ENCODE results near the gene ZNF280C. TPM values are rescaled to one million over a fixed set of nuclear protein-coding genes. Genes with fewer than 3 reads are reported as not detected.

ZNF280C gene
- total RNA-seq, 1 experiment from 2014 or later = 15.0 TPM

- Mint-ChIP-seq H3K36me3 (no peaks in the 10 kb centered on the region; the same call in 1 of the 2 replicates), H3K27ac (no peak overlapping the region), H3K9me3 (no peaks in the 10 kb centered on the region), H3K4me3 (no peak overlapping the region), H3K4me1 (no peaks in the 10 kb centered on the region), H3K27me3 (ENCODE audit: low read depth) (no peaks in the 10 kb centered on the region)
- ChIA-PET CTCF (no interaction called here), POLR2A (interaction anchor here (1.0 kb wide), 1 partner anchor 14 kb away, joined by 6 read pairs; the partner anchor contains the start of gene AIFM1)
- no peak for TF ChIP-seq ZNF232 (CRISPR knock-in tag; IDR thresholded peaks at IDR 0.05)
- no peak for TF ChIP-seq ZBTB21 (CRISPR knock-in tag; IDR thresholded peaks at IDR 0.05; ENCODE audit: borderline replicate concordance)
- no peak for TF ChIP-seq NFE2L1 (CRISPR knock-in tag; IDR thresholded peaks at IDR 0.05)
- TF ChIP-seq GRHL2 (CRISPR knock-in tag; IDR thresholded peaks at IDR 0.05; ENCODE audit: insufficient replicate concordance, severe bottlenecking) = no peak
- TF ChIP-seq SP1 (CRISPR knock-in tag; conservative IDR thresholded peaks at IDR 0.05) = no peak
- no peak for TF ChIP-seq TEAD1 (CRISPR knock-in tag; IDR thresholded peaks at IDR 0.05)
- no peak for TF ChIP-seq HMGA2 (CRISPR knock-in tag; IDR thresholded peaks at IDR 0.05)
- TF ChIP-seq ELF4 (CRISPR knock-in tag; IDR thresholded peaks at IDR 0.05; ENCODE audit: low read depth) = no peak
- no peak for TF ChIP-seq ATF6 (CRISPR knock-in tag; IDR thresholded peaks at IDR 0.05)
- no peak for TF ChIP-seq NR1H2 (CRISPR knock-in tag; IDR thresholded peaks at IDR 0.05)
- no peak for TF ChIP-seq OVOL2 (CRISPR knock-in tag; IDR thresholded peaks at IDR 0.05; ENCODE audit: borderline replicate concordance)
- no peak for TF ChIP-seq E2F4 (CRISPR knock-in tag; IDR thresholded peaks at IDR 0.05; ENCODE audit: borderline replicate concordance, low read depth)
- TF ChIP-seq FOXP4 (CRISPR knock-in tag; IDR thresholded peaks at IDR 0.05) = no peak
- no peak for TF ChIP-seq TCF7 (CRISPR knock-in tag; IDR thresholded peaks at IDR 0.05; ENCODE audit: low read depth)
- ATAC-seq (no peak), DNase-seq (ENCODE audit: low spot score) (no peak)
These were observed 89.0 kb downstream of the ZNF280C start for GRCh38 chrX:130179579-130180215.

GRCh38 chrX:130179170-130179569 lies 89.5 kb downstream of the ZNF280C start:
- Mint-ChIP-seq H3K27ac (no peak overlapping the region), H3K4me3 (no peak overlapping the region), H3K36me3 (no peaks in the 10 kb centered on the region; the same call in 1 of the 2 replicates), H3K9me3 (no peaks in the 10 kb centered on the region), H3K27me3 (ENCODE audit: low read depth) (no peaks in the 10 kb centered on the region), H3K4me1 (no peaks in the 10 kb centered on the region)
- DNase-seq (ENCODE audit: low spot score) (no peak), ATAC-seq (no peak)
- CTCF ChIA-PET = interaction anchor here (0.6 to 0.8 kb wide), 2 partner anchors 118 to 1457 kb away, joined by 3 to 4 read pairs; no protein-coding TSS in a partner anchor
- POLR2A ChIA-PET = interaction anchor here (0.7 kb wide), 1 partner anchor 1426 kb away, joined by 5 read pairs; no protein-coding TSS in a partner anchor
- no peak for TF ChIP-seq TEAD1 (CRISPR knock-in tag; IDR thresholded peaks at IDR 0.05)
- no peak for TF ChIP-seq NFATC4 (CRISPR knock-in tag; IDR thresholded peaks at IDR 0.05)
- no peak for TF ChIP-seq AFF4 (CRISPR knock-in tag; IDR thresholded peaks at IDR 0.05; ENCODE audit: borderline replicate concordance)
- TF ChIP-seq ZNF396 (CRISPR knock-in tag; IDR thresholded peaks at IDR 0.05; ENCODE audit: borderline replicate concordance) = no peak
- no peak for TF ChIP-seq ZNF416 (CRISPR knock-in tag; IDR thresholded peaks at IDR 0.05)
- no peak for TF ChIP-seq ETV6 (CRISPR knock-in tag; IDR thresholded peaks at IDR 0.05)
- no peak for TF ChIP-seq ZNF532 (CRISPR knock-in tag; IDR thresholded peaks at IDR 0.05; ENCODE audit: borderline replicate concordance)
- TF ChIP-seq JUN (CRISPR knock-in tag; IDR thresholded peaks at IDR 0.05) = no peak
- no peak for TF ChIP-seq NR3C1 (CRISPR knock-in tag; conservative IDR thresholded peaks at IDR 0.05; ENCODE audit: low read depth)
- TF ChIP-seq MYBL2 (CRISPR knock-in tag; IDR thresholded peaks at IDR 0.05) = no peak

Measured in WTC11 (cell line).